ENCODE measurements around the gene NFIA. TPM values are rescaled to one million over a fixed set of nuclear protein-coding genes. Genes with fewer than 3 reads are reported as not detected.

NFIA gene
- total RNA-seq, 1 experiment from 2014 or later = 65.4 TPM

DNA sequence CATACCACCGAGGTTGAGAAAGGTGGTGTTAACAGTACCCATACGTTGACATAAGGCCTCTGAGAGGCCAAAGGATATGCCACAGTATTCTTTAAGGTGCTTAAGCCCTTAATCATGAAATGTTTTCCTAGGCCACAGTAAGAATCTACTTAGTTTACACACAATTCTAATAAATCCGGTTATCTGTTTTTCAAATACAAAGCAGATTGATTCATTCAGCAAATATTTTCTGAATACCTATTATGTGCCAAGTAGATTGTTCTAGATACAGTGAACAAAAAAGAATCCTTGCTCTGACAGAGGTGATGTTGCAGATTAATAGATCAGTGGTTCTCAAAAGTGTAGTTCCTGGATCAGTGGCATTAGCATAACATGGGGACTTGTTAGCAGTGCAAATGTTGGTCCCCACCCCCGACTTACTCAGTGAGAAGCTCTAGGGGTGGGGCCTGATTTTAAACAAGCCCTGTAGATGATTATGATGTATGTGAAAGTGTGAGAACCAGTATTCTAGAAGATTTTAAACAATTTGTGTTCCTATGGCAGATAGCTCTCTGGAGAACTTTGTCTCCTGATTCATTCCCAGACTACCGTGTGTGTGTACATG lies 61.6 kb downstream of the NFIA start:
- CTCF ChIA-PET = interaction anchor here (0.7 kb wide), 1 partner anchor 199 kb away, joined by 3 read pairs; no protein-coding TSS in a partner anchor

DNA sequence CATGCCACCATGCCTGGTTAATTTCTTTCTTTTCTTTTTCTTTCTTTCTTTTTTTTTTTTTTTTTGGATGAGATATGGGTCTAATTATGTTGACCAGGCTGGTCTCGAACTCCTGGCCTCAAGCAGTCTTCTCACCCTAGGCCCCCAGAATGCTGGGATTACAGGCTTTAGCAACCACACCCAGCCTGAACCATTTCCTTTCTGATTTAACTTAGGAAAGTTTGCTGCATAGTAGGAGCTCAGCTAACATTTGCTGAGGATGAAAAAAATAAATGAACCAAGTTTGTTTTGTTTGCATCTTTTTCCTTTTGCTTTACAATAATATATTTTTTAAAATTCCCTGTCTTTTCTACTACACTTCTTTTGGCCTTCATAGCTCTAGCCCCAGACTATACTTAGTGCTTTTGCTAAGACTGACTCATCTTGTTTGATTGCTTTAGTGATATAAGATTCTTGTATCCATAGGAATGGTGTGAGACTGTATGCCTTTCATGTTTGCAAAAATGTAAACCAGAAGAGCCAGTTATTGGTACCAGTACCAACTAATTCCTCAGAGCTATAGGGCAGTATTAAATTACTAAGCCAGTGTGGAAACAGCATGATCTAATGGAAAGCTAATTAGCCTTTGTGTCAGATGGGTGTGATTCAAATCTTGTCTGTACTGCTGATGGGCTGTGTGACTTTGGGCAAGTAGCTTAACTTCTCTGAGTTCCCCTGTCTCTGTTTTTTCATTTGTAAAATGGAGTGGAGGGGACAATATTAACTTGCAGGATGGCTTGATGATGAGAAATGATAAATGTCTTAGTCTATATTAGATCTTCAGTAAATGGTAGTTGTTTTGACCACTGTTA lies 66.9 kb downstream of the NFIA start:
- no peaks in the 10 kb centered on the region for H3K27me3 ChIP-seq (replicated peaks; ENCODE audit: insufficient read depth, low read depth, low read length, poor library complexity)
- H3K4me1 ChIP-seq (ENCODE audit: insufficient read depth, low read length, poor library complexity, severe bottlenecking) = peaks cover 48% of the 10 kb centered on the region
- H3K36me3 ChIP-seq (ENCODE audit: insufficient read depth, low read length, poor library complexity, severe bottlenecking) = no peaks in the 10 kb centered on the region
- no peak for TF ChIP-seq EZH2 (IDR thresholded peaks at IDR 0.05; ENCODE audit: borderline replicate concordance, low read depth, low read length, poor library complexity, severe bottlenecking)
- TF ChIP-seq, protein P1, sequence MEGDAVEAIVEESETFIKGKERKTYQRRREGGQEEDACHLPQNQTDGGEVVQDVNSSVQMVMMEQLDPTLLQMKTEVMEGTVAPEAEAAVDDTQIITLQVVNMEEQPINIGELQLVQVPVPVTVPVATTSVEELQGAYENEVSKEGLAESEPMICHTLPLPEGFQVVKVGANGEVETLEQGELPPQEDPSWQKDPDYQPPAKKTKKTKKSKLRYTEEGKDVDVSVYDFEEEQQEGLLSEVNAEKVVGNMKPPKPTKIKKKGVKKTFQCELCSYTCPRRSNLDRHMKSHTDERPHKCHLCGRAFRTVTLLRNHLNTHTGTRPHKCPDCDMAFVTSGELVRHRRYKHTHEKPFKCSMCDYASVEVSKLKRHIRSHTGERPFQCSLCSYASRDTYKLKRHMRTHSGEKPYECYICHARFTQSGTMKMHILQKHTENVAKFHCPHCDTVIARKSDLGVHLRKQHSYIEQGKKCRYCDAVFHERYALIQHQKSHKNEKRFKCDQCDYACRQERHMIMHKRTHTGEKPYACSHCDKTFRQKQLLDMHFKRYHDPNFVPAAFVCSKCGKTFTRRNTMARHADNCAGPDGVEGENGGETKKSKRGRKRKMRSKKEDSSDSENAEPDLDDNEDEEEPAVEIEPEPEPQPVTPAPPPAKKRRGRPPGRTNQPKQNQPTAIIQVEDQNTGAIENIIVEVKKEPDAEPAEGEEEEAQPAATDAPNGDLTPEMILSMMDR (conservative IDR thresholded peaks at IDR 0.05; ENCODE audit: low read depth, low read length) = no peak
- intact Hi-C loops (cut with micrococcal nuclease; ENCODE audit: unreplicated experiment) = no loop called here
- ChIA-PET CTCF (no interaction called here), POLR2A (ENCODE audit: low non-redundant PET) (no interaction called here)
- no peaks in the 10 kb centered on the region for H3K9me3 ChIP-seq (ENCODE audit: low read depth, low read length, poor library complexity, severe bottlenecking)
- no peak overlapping the region for H3K4me3 ChIP-seq (ENCODE audit: low read depth, low read length, poor library complexity, severe bottlenecking)
- no TSS peak for BruUV-seq (replicated peaks)
- DNase-seq (ENCODE audit: low spot score) = no peak
- H3K27ac ChIP-seq (ENCODE audit: low read depth, low read length, poor library complexity, severe bottlenecking) = no peak overlapping the region

More for the DNA sequence above, 61.6 kb downstream of the NFIA start:
- intact Hi-C loops (cut with micrococcal nuclease; ENCODE audit: unreplicated experiment) = no loop called here
- TF ChIP-seq, protein P1 (conservative IDR thresholded peaks at IDR 0.05; ENCODE audit: low read depth, low read length) = no peak
- TF ChIP-seq EZH2 (IDR thresholded peaks at IDR 0.05; ENCODE audit: borderline replicate concordance, low read depth, low read length, poor library complexity, severe bottlenecking) = no peak
- H3K9me3 ChIP-seq (ENCODE audit: low read depth, low read length, poor library complexity, severe bottlenecking) = no peaks in the 10 kb centered on the region
- H3K27ac ChIP-seq (ENCODE audit: low read depth, low read length, poor library complexity, severe bottlenecking) = no peak overlapping the region
- POLR2A ChIA-PET (ENCODE audit: low non-redundant PET) = no interaction called here
- H3K36me3 ChIP-seq (ENCODE audit: insufficient read depth, low read length, poor library complexity, severe bottlenecking) = no peaks in the 10 kb centered on the region
- H3K4me3 ChIP-seq (ENCODE audit: low read depth, low read length, poor library complexity, severe bottlenecking) = no peak overlapping the region
- no peaks in the 10 kb centered on the region for H3K27me3 ChIP-seq (replicated peaks; ENCODE audit: insufficient read depth, low read depth, low read length, poor library complexity)
- BruUV-seq (replicated peaks) = no TSS peak
- H3K4me1 ChIP-seq (ENCODE audit: insufficient read depth, low read length, poor library complexity, severe bottlenecking) = peaks cover 53% of the 10 kb centered on the region
- DNase-seq (ENCODE audit: low spot score) = no peak

DNA sequence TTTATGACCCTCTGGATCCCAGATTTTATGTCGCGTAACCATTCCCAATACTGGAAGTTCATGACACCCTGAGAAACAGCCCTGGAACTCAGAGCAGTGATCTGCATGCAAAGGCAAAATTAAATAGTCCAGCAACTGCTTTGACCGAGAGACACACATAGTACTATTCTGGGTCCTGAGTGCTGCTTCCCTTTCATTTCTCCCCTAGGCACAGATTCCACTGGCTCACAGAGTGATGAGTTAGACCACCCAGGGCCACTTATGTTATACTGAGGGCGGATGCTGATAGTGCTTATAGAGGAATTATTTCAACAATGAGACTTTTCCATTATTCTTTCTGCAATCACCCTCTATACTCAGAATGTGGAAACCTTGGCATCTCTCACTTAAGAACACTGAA lies 69.2 kb downstream of the NFIA start:
- Histone ChIP-seq H3K27me3 (replicated peaks; ENCODE audit: insufficient read depth, low read depth, low read length, poor library complexity) (no peaks in the 10 kb centered on the region), H3K4me3 (ENCODE audit: low read depth, low read length, poor library complexity, severe bottlenecking) (no peak overlapping the region), H3K9me3 (ENCODE audit: low read depth, low read length, poor library complexity, severe bottlenecking) (no peaks in the 10 kb centered on the region), H3K4me1 (ENCODE audit: insufficient read depth, low read length, poor library complexity, severe bottlenecking) (peaks cover 52% of the 10 kb centered on the region), H3K27ac (ENCODE audit: low read depth, low read length, poor library complexity, severe bottlenecking) (no peak overlapping the region), H3K36me3 (ENCODE audit: insufficient read depth, low read length, poor library complexity, severe bottlenecking) (no peaks in the 10 kb centered on the region)
- POLR2A ChIA-PET (ENCODE audit: low non-redundant PET) = no interaction called here
- BruUV-seq (replicated peaks) = no TSS peak
- intact Hi-C loops (cut with micrococcal nuclease; ENCODE audit: unreplicated experiment) = no loop called here
- DNase-seq (ENCODE audit: low spot score) = no peak
- TF ChIP-seq EZH2 (IDR thresholded peaks at IDR 0.05; ENCODE audit: borderline replicate concordance, low read depth, low read length, poor library complexity, severe bottlenecking) = no peak
- TF ChIP-seq, protein P1 (conservative IDR thresholded peaks at IDR 0.05; ENCODE audit: low read depth, low read length) = no peak
- CTCF ChIA-PET = no interaction called here
